ENCODE data around the gene IQCN.

The IQCN gene

GRCh38 chr19:18266771-18267686 lies 7.2 kb downstream of the IQCN start:
- Histone ChIP-seq H3K9ac (no peak overlapping the region), H3K4me1 (peaks cover 22% of the 10 kb centered on the region), H4K20me1 (peaks cover 25% of the 10 kb centered on the region), H3K4me2 (no peak overlapping the region), H3K4me3 (no peak overlapping the region), H3K27me3 (no peaks in the 10 kb centered on the region), H3K27ac (no peak overlapping the region), H3K36me3 (peaks cover 73% of the 10 kb centered on the region), H3K9me3 (no peaks in the 10 kb centered on the region)
- no peak for TF ChIP-seq Cebpa-rat (IDR thresholded peaks at IDR 0.05)

DNA sequence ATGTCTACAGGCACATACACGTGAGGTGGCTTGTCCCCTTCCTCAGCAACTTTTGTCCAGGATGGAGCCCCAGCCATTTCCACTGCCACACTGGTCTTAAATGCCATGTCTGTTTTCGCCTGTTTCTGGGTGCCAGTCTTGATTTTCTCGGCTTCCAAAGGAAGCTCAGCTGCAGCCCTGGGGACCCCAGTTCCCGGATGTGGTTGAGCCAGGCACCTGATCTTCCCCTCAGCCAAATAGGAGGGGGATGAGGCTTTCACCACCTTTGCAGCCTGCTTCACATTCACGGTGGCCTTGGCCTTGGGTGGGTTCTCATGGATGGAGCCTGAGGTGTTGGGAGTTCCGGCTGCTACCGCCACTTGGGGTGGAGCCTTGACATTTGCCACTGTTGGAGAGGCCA lies 8.7 kb downstream of the IQCN start:
- TF ChIP-seq Cebpa-rat (IDR thresholded peaks at IDR 0.05): no peak
- H4K20me1 ChIP-seq: peaks cover 10% of the 10 kb centered on the region
- no peaks in the 10 kb centered on the region for H3K27me3 ChIP-seq
- H3K9me3 ChIP-seq: no peaks in the 10 kb centered on the region
- H3K9ac ChIP-seq: peak overlapping the region; percentile 46; the same call in 1 of the 2 replicates
- H3K4me2 ChIP-seq: peak overlapping the region; percentile 88
- H3K36me3 ChIP-seq: peaks cover 76% of the 10 kb centered on the region
- H3K4me3 ChIP-seq: peak overlapping the region; percentile 29; the same call in 1 of the 2 replicates
- peaks cover 22% of the 10 kb centered on the region for H3K4me1 ChIP-seq
- H3K27ac ChIP-seq: peak overlapping the region; percentile 74

GRCh38 chr19:18264971-18265540 lies 9.2 kb downstream of the IQCN start:
- peak overlapping the region; percentile 74 for H3K27ac ChIP-seq
- H4K20me1 ChIP-seq: peaks cover 5% of the 10 kb centered on the region; the same call in 1 of the 2 replicates
- H3K4me2 ChIP-seq: peak overlapping the region; percentile 88
- no peaks in the 10 kb centered on the region for H3K9me3 ChIP-seq
- H3K9ac ChIP-seq: peak overlapping the region; percentile 46; the same call in 1 of the 2 replicates
- H3K36me3 ChIP-seq: peaks cover 76% of the 10 kb centered on the region
- peaks cover 22% of the 10 kb centered on the region for H3K4me1 ChIP-seq
- TF ChIP-seq Cebpa-rat (IDR thresholded peaks at IDR 0.05): no peak
- no peaks in the 10 kb centered on the region for H3K27me3 ChIP-seq
- H3K4me3 ChIP-seq: peak overlapping the region; percentile 29; the same call in 1 of the 2 replicates

DNA sequence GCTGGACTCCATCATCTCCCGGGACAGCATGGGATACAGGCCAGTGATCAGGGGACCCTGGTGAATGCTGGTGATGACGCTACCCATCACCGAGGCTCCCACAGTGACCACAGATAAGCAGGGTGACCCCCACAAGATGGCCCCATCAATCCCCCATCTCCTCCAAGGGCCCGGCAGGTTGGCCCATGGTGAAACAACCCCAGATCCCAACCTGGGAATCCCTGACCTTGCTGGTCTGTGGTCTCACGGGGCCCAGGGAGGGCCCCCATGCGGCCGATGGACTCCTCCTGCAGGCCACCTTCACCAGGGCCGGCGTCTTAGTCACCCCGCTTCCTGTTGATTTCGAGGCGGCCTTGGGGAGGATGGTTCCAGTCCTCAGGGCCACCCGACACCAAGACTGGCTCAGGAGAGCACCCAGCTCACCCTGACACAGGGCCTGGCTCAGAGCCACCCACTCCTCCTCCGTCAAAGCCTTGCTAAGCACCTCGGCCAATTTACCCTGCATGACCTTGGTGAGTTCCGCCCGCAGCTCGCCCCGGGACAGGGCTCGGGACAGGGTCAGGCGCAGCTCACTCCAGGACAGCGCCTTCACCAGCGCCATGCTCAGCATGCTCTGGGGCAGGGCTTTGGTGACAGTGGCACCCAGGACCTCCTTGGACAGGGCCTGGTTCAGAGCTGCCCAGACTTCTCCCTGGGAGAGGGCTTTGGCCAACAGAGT lies 10.0 kb downstream of the IQCN start:
- Histone ChIP-seq H3K27me3 (no peaks in the 10 kb centered on the region), H3K4me1 (peaks cover 22% of the 10 kb centered on the region), H3K4me3 (no peak overlapping the region), H4K20me1 (no peaks in the 10 kb centered on the region; the same call in 1 of the 2 replicates), H3K9me3 (no peaks in the 10 kb centered on the region), H3K9ac (no peak overlapping the region), H3K27ac (peak overlapping the region; percentile 74), H3K36me3 (peaks cover 75% of the 10 kb centered on the region), H3K4me2 (no peak overlapping the region; the same call in 1 of the 2 replicates)
- no peak for TF ChIP-seq Cebpa-rat (IDR thresholded peaks at IDR 0.05)

- TF ChIP-seq Cebpa-rat (IDR thresholded peaks at IDR 0.05): no peak
- Histone ChIP-seq H3K4me3 (no peak overlapping the region), H3K4me1 (peaks cover 22% of the 10 kb centered on the region), H4K20me1 (no peaks in the 10 kb centered on the region; the same call in 1 of the 2 replicates), H3K27ac (peak overlapping the region; percentile 74; the same call in 1 of the 2 replicates), H3K27me3 (no peaks in the 10 kb centered on the region), H3K9me3 (no peaks in the 10 kb centered on the region), H3K36me3 (peaks cover 67% of the 10 kb centered on the region), H3K9ac (no peak overlapping the region), H3K4me2 (no peak overlapping the region)
These were observed 10.7 kb downstream of the IQCN start for GRCh38 chr19:18263324-18264136.

GRCh38 chr19:18262917-18263316 lies 11.3 kb downstream of the IQCN start:
- no peaks in the 10 kb centered on the region for H3K27me3 ChIP-seq
- no peaks in the 10 kb centered on the region; the same call in 1 of the 2 replicates for H4K20me1 ChIP-seq
- no peak overlapping the region for H3K9ac ChIP-seq
- no peaks in the 10 kb centered on the region for H3K9me3 ChIP-seq
- no peak for TF ChIP-seq Cebpa-rat (IDR thresholded peaks at IDR 0.05)
- H3K4me3 ChIP-seq: no peak overlapping the region
- no peak overlapping the region for H3K4me2 ChIP-seq
- H3K4me1 ChIP-seq: peaks cover 22% of the 10 kb centered on the region
- H3K27ac ChIP-seq: no peak overlapping the region
- peaks cover 61% of the 10 kb centered on the region for H3K36me3 ChIP-seq

GRCh38 chr19:18262144-18262543 lies 12.1 kb downstream of the IQCN start:
- no peaks in the 10 kb centered on the region; the same call in 1 of the 2 replicates for H4K20me1 ChIP-seq
- no peak overlapping the region for H3K9ac ChIP-seq
- no peaks in the 10 kb centered on the region for H3K9me3 ChIP-seq
- TF ChIP-seq Cebpa-rat (IDR thresholded peaks at IDR 0.05): no peak
- no peak overlapping the region for H3K27ac ChIP-seq
- no peaks in the 10 kb centered on the region for H3K27me3 ChIP-seq
- no peak overlapping the region for H3K4me2 ChIP-seq
- peaks cover 22% of the 10 kb centered on the region for H3K4me1 ChIP-seq
- peaks cover 61% of the 10 kb centered on the region for H3K36me3 ChIP-seq
- no peak overlapping the region for H3K4me3 ChIP-seq

DNA sequence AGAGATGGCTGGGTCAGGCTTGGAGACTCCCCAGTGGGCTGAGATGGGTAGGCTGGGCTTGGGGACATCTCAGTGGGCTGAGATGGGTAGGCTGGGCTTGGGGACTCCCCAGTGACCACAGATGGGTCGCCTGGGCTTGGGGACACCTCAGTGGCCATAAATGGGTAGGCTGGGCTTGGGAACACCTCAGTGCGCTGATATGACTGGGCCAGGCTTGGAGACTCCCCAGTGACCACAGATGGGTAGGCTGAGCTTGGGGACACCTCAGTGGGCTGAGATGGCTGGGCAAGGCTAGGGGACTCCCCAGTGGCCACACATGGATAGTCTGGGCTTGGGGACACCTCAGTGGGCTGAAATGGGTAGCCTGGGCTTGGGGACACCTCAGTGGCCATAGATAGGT lies 12.8 kb downstream of the IQCN start:
- H3K27me3 ChIP-seq: no peaks in the 10 kb centered on the region
- H3K27ac ChIP-seq: no peak overlapping the region
- no peaks in the 10 kb centered on the region for H3K9me3 ChIP-seq
- no peak for TF ChIP-seq Cebpa-rat (IDR thresholded peaks at IDR 0.05)
- no peak overlapping the region for H3K4me2 ChIP-seq
- peaks cover 56% of the 10 kb centered on the region for H3K36me3 ChIP-seq
- no peaks in the 10 kb centered on the region; the same call in 1 of the 2 replicates for H4K20me1 ChIP-seq
- no peak overlapping the region for H3K9ac ChIP-seq
- no peak overlapping the region for H3K4me3 ChIP-seq
- H3K4me1 ChIP-seq: peaks cover 21% of the 10 kb centered on the region

DNA sequence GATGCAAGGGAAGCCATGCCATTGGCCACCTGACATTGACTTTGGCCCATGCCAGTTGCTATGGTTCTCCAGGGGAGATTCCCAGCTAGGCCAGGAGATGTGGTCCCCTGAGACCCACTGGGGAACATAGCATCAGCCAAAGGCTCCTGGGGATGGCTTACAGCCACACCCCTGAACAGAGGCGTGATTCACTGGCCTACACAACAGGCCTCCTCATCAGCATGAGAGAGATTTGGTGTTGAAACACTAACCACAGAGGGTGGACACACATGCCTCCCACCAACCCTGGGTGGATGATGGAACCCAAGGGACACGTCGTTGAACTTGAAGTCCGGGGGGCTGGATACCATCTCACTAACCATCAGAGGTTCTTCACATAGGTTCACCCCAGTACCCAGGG lies 14.4 kb downstream of the IQCN start:
- no peak overlapping the region for H3K9ac ChIP-seq
- no peak overlapping the region for H3K27ac ChIP-seq
- TF ChIP-seq Cebpa-rat (IDR thresholded peaks at IDR 0.05): no peak

More for the DNA sequence above, 14.4 kb downstream of the IQCN start:
- Histone ChIP-seq H4K20me1 (peaks cover 5% of the 10 kb centered on the region; the same call in 1 of the 2 replicates), H3K4me1 (peaks cover 13% of the 10 kb centered on the region), H3K4me2 (no peak overlapping the region), H3K36me3 (peaks cover 40% of the 10 kb centered on the region; the same call in 1 of the 2 replicates), H3K27me3 (no peaks in the 10 kb centered on the region), H3K9me3 (no peaks in the 10 kb centered on the region), H3K4me3 (no peak overlapping the region)

Data from BLaER1 (cell line).